NCI-H1694 treated with DMSO at 0.1 percent for 48 hours (cell line): ENCODE data around the gene KRT10.
"Not testable (repeated sequence)": the region's sequence is repeated elsewhere in the genome, so short reads cannot be mapped to it uniquely, and the experiment has no call there.

Experiments
- DNase-seq: peaks from one replicate; lab custom pipeline; 2025; lab: John Stamatoyannopoulos, UW

The KRT10 gene

GRCh38 chr17:40822132-40822812, at the start of gene KRT10:
Gene KRT10, minus strand, starts transcription at chr17:40822614. Its CDS starts 29 bp downstream, at chr17:40822585.
- DNase-seq = no peak

GRCh38 chr17:40871316-40871715, 48.9 kb upstream of the KRT10 start:
- no peak for DNase-seq

GRCh38 chr17:40870136-40870535, 47.7 kb upstream of the KRT10 start:
- no peak for DNase-seq

- DNase-seq = no peak
Observed at GRCh38 chr17:40866838-40867237, 44.4 kb upstream of the KRT10 start, which contains the start of gene KRT12. Gene KRT12, minus strand, starts transcription at chr17:40867223. Its CDS starts 37 bp downstream, at chr17:40867186.

- DNase-seq = no peak
Observed at GRCh38 chr17:40864661-40865390, 42.4 kb upstream of the KRT10 start.

- no peak for DNase-seq
Observed at GRCh38 chr17:40862985-40863733, 40.7 kb upstream of the KRT10 start.

GRCh38 chr17:40859536-40859935, 37.1 kb upstream of the KRT10 start:
- DNase-seq = no peak

GRCh38 chr17:40858667-40859066, 36.3 kb upstream of the KRT10 start:
- not testable (repeated sequence) for DNase-seq

GRCh38 chr17:40857535-40857934, 35.1 kb upstream of the KRT10 start:
- no peak for DNase-seq

- no peak for DNase-seq
Observed at GRCh38 chr17:40854175-40854814, 31.9 kb upstream of the KRT10 start.

GRCh38 chr17:40852364-40852763, 29.9 kb upstream of the KRT10 start:
- DNase-seq = no peak

GRCh38 chr17:40850293-40850972, 28.0 kb upstream of the KRT10 start:
- no peak for DNase-seq

GRCh38 chr17:40849723-40850122, 27.3 kb upstream of the KRT10 start:
- no peak for DNase-seq

GRCh38 chr17:40848583-40849235, 26.3 kb upstream of the KRT10 start:
- DNase-seq = no peak

GRCh38 chr17:40846515-40847144, 24.2 kb upstream of the KRT10 start:
- no peak for DNase-seq

GRCh38 chr17:40844671-40845107, 22.3 kb upstream of the KRT10 start:
- no peak for DNase-seq

- DNase-seq = no peak
Observed at GRCh38 chr17:40843242-40843641, 20.8 kb upstream of the KRT10 start.

GRCh38 chr17:40841246-40841645, 18.8 kb upstream of the KRT10 start:
- no peak for DNase-seq

GRCh38 chr17:40839194-40839593, 16.8 kb upstream of the KRT10 start:
- DNase-seq = no peak

GRCh38 chr17:40836020-40836419, 13.6 kb upstream of the KRT10 start:
- no peak for DNase-seq

- DNase-seq = no peak
Observed at GRCh38 chr17:40833882-40834281, 11.5 kb upstream of the KRT10 start.
